ENCODE results near the gene RPL7L1.
"Not testable (repeated sequence)": the region's sequence is repeated elsewhere in the genome, so short reads cannot be mapped to it uniquely, and the experiment has no call there.

Gene RPL7L1

GRCh38 chr6:42901538-42901957 is 22.1 kb downstream of the RPL7L1 start:
- Histone ChIP-seq H3K27ac (replicated peaks) (no peak overlapping the region), H3K4me3 (replicated peaks; ENCODE audit: insufficient read depth, low read length) (no peak overlapping the region), H3K27me3 (ENCODE audit: insufficient read depth, poor library complexity, severe bottlenecking) (no peaks in the 10 kb centered on the region)
- TF ChIP-seq, protein P1, sequence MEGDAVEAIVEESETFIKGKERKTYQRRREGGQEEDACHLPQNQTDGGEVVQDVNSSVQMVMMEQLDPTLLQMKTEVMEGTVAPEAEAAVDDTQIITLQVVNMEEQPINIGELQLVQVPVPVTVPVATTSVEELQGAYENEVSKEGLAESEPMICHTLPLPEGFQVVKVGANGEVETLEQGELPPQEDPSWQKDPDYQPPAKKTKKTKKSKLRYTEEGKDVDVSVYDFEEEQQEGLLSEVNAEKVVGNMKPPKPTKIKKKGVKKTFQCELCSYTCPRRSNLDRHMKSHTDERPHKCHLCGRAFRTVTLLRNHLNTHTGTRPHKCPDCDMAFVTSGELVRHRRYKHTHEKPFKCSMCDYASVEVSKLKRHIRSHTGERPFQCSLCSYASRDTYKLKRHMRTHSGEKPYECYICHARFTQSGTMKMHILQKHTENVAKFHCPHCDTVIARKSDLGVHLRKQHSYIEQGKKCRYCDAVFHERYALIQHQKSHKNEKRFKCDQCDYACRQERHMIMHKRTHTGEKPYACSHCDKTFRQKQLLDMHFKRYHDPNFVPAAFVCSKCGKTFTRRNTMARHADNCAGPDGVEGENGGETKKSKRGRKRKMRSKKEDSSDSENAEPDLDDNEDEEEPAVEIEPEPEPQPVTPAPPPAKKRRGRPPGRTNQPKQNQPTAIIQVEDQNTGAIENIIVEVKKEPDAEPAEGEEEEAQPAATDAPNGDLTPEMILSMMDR (IDR thresholded peaks at IDR 0.05; ENCODE audit: insufficient read depth, low read length) = peak; percentile 76
- no peak for TF ChIP-seq GABPA (IDR thresholded peaks at IDR 0.05; ENCODE audit: low read depth)
- DNase-seq (ENCODE audit: low read depth in 1 of 2, low spot score in 1 of 2) = peak; percentile 52 to 85

- DNase-seq (ENCODE audit: low read depth in 1 of 2, low spot score in 1 of 2) = peak in 1 of 2 experiments; percentile 71
- H3K27me3 ChIP-seq (ENCODE audit: insufficient read depth, poor library complexity, severe bottlenecking); H3K4me3 ChIP-seq (replicated peaks; ENCODE audit: insufficient read depth, low read length): not testable (repeated sequence)
- peak; percentile 96 for TF ChIP-seq SPI1 (IDR thresholded peaks at IDR 0.05; ENCODE audit: borderline replicate concordance, low read depth)
- peak overlapping the region; percentile 30 for H3K27ac ChIP-seq (replicated peaks)
Measured at GRCh38 chr6:42902429-42903263, 23.2 kb downstream of the RPL7L1 start.

DNA sequence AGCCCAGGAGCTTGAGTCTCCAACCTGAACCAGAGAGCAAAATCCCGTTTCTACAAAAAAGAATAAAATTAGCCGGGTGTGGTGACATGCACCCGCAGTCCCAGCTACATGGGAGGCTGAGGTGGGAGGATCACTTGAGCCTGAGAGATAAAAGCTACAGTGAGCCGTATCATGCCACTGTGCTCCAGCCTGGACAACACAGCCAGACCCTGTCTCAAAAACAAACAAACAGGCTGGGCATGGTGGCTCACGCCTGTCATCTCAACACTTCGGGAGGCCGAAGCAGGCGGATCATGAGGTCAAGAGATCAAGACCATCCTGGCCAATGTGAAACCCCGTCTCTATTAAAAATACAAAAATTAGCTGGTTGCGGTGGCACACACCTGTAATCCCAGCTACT is 25.1 kb downstream of the RPL7L1 start:
- Histone ChIP-seq H3K4me3 (replicated peaks; ENCODE audit: insufficient read depth, low read length) (no peak overlapping the region), H3K27ac (replicated peaks) (no peak overlapping the region), H3K27me3 (ENCODE audit: insufficient read depth, poor library complexity, severe bottlenecking) (no peaks in the 10 kb centered on the region)
- DNase-seq (ENCODE audit: low read depth in 1 of 2, low spot score in 1 of 2) = no peak
- TF ChIP-seq, protein P1 (IDR thresholded peaks at IDR 0.05; ENCODE audit: insufficient read depth, low read length) = no peak
- TF ChIP-seq POLR2AphosphoS5 (IDR thresholded peaks at IDR 0.05; ENCODE audit: low read depth) (no peak), SPI1 (IDR thresholded peaks at IDR 0.05; ENCODE audit: borderline replicate concordance, low read depth) (no peak), GABPA (IDR thresholded peaks at IDR 0.05; ENCODE audit: low read depth) (no peak), REST (IDR thresholded peaks at IDR 0.05; ENCODE audit: insufficient replicate concordance, low read depth) (no peak)

GRCh38 chr6:42907336-42907735 is 27.9 kb downstream of the RPL7L1 start:
- Histone ChIP-seq H3K4me3 (replicated peaks; ENCODE audit: insufficient read depth, low read length) (no peak overlapping the region), H3K27me3 (ENCODE audit: insufficient read depth, poor library complexity, severe bottlenecking) (no peaks in the 10 kb centered on the region), H3K27ac (replicated peaks) (no peak overlapping the region)
- no peak for DNase-seq (ENCODE audit: low read depth in 1 of 2, low spot score in 1 of 2)
- no peak for TF ChIP-seq SPI1 (IDR thresholded peaks at IDR 0.05; ENCODE audit: borderline replicate concordance, low read depth)
- TF ChIP-seq, protein P1 (IDR thresholded peaks at IDR 0.05; ENCODE audit: insufficient read depth, low read length) = no peak
- no peak for TF ChIP-seq POLR2AphosphoS5 (IDR thresholded peaks at IDR 0.05; ENCODE audit: low read depth)
- TF ChIP-seq GABPA (IDR thresholded peaks at IDR 0.05; ENCODE audit: low read depth) = no peak
- TF ChIP-seq REST (IDR thresholded peaks at IDR 0.05; ENCODE audit: insufficient replicate concordance, low read depth) = no peak
